PC-9 (cell line): ENCODE measurements around the gene ZNRF1.

Source experiments
- EZH2 ChIP-seq: fragments of 200-600 bp; sonication (generic); IDR thresholded peaks from 2 replicates; pipeline ENCODE4 v1.8.0; 2017; ENCODE audit warnings: antibody characterized with exemption, low read depth
- TF ChIP-seq, protein P1 (sequence below): fragments of 200-600 bp; sonication (generic); conservative IDR thresholded peaks from 2 replicates; pipeline ENCODE4 v1.6.1; 2017; ENCODE audit warnings: mixed run types, antibody characterized with exemption, mild to moderate bottlenecking, moderate library complexity

GRCh38 chr16:75004460-75004859 is 5.6 kb downstream of the ZNRF1 start:
- no peak for TF ChIP-seq EZH2
- TF ChIP-seq, protein P1, sequence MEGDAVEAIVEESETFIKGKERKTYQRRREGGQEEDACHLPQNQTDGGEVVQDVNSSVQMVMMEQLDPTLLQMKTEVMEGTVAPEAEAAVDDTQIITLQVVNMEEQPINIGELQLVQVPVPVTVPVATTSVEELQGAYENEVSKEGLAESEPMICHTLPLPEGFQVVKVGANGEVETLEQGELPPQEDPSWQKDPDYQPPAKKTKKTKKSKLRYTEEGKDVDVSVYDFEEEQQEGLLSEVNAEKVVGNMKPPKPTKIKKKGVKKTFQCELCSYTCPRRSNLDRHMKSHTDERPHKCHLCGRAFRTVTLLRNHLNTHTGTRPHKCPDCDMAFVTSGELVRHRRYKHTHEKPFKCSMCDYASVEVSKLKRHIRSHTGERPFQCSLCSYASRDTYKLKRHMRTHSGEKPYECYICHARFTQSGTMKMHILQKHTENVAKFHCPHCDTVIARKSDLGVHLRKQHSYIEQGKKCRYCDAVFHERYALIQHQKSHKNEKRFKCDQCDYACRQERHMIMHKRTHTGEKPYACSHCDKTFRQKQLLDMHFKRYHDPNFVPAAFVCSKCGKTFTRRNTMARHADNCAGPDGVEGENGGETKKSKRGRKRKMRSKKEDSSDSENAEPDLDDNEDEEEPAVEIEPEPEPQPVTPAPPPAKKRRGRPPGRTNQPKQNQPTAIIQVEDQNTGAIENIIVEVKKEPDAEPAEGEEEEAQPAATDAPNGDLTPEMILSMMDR = no peak
